ENCODE results near the gene NXF1.
A peak's percentile ranks its signal among the peaks of the same experiment; 100 is the strongest.
"Not testable (repeated sequence)": the region's sequence is repeated elsewhere in the genome, so short reads cannot be mapped to it uniquely, and the experiment has no call there.

NXF1 gene

DNA sequence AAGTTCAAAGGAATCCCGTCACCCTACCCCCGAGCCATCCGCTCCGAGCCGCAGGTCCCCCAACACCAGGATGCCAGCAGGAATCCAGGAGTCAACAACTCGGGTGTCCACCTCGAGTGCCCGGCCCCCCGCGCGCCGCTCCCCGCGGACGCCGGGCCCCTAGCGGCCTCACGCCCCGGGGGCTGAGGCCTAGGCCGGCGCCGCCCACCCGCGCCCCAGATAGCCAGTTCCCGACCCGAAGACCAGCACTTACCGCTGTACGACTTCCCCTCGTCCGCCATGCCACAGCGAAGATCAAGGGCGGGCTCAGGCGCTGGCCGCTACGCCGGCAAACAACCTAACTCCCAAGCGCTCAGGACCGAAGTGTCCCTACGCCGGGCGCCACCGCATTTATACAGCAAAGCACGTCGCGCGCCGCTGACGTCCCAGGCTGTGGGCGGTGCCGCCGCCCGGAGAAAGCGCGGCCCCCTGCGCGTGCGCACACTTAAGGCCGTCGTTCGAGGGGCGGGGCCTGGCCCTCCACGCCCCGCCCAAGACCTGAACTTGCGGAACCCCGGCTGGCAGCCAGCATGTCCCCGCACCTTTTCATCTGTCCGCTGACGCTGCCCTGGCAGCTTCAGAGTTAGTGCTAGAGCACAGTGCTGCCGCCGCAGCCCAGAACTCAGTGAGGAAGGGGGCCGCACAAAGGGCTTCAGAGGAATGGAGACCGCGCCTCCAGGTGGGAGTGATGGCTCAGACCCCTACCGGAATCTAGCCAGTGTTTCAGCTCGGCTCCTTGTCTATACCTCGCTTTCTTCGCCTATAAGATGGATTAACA is at the start of gene NXF1:
TSS of gene NXF1 (minus strand) at position 365 of the 817 bp plus-strand sequence. CDS start at position 281, 84 bp downstream.
- DNase-seq: peak; percentile 98

DNA sequence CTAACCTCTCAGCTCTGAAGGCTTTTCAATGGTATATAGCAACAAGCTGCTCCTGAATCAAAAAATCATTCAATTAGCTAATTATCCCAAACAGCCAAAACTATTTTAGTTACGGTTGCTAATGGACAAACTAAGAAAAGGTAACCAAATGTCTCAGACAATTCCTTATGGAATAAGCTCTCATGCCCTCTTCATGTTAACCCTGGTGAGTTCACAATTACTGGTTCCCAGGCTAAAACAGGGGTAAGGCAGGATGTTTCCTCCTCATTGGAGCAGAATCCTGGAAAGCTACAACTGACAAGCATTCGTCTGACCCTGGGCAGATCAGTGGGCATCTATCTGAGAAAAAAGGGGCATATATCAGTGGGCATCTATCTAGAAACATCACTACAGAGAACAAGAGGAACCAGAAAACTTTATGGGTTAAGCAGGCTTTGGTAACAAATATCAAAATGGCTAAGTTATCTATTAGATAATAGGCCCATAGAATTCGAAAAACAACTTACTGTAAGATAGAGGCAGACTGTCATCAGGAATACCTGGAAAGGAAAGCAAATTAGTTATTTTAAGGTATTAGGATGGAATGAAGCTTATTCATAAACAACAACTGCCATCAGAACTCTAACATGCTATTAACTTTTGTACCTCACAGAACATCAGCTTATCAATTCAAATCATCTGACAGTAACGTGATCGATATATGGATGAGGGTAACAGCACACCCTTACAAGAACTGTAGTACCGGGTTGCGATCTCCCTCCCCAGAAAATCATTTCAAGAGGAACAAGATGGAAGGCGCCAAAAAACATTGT is 49.0 kb upstream of the NXF1 start:
- no peak for DNase-seq

DNA sequence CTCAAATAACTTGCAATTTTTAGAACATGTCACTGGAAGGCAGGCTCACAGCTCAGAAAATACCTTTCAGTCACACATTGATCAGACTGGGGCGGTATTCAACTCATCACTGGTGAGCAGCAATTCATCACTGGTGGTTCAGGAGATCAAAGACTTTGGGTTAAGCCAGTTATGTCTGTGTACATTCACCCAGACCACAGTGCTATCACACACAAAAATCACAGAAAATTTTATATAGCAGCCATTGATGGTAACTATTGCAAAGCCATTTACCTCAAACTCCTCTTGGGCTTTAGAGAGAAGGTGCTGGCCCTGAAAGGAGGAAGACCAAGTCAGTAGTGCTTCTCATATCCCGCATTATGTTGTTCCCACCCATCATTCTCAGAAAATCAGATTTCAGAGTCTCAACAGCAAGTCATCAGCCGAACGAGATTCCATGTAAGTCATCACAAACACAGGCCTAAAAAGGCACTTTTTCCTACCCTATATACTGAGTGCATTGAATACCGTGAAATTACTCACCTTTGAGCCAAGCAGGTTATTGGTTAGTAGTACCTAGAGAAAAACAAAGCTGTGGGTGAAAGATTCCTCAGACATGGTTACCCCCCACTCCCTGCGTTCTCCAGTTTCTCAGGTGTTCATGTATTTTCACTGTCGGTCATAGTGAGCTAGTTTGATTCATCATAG is 48.2 kb upstream of the NXF1 start:
- no peak for DNase-seq

DNA sequence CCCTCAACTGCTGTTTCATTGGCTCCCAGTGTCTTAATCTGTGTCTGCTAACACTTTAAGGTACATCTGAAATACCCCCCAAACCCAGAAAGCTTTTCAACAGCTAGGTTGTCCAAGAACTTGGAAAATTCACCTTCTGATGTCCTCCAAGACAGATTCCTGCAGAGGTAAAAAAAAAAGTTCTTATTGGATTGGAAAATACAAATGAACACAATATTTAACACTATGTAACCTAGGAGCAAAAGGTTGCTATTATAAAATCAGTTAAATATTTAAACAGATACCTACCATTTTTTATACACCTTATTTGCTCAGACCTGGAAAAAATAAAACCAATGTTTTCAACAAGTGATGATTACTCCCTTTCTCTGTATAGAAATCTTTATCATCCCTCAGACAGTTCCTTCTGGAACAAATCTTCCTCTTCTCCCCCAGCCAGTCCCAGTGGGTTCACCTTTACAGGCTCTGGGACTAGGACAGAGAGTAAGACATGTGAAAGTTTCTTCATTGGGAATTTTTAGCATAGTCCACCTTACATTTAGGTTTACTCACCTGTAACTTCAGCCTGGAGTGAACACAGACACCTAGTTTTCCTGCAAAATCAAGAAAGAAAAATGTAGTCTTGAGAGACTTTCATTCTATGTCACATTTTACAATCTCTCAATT is 47.4 kb upstream of the NXF1 start:
- DNase-seq: no peak

DNA sequence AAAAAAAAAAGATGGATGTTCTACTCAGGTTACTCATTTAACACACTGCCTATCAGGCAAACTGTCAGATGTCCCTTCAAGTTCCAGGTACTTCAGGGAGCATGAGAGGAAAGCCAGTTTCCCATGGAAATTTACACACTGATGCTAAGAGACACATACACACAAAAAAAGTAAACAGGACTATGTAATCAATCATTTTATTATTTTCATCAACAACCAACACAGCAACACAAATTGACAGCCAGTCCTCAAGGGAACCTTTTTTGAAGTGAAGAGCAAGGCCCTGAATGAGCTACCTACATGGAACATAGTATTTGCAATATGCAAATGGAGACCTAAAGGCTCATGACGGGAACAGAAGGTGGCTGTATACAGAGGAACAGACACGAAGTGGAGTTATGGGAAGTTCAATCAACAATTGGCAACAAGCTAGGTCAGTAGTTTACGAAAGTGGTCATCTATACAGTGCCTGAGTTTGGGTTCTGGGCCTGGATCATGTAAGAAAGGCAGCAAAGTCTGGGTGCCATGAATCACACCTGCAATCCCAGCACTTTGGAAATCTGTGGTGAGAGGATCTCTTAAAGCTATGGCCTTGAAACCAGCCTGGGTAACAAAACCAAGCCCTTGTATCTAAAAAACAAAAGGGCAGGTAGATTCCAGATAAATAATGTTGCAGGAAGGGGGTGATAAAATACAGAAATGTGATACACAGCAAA is 46.7 kb upstream of the NXF1 start:
- no peak for DNase-seq

DNA sequence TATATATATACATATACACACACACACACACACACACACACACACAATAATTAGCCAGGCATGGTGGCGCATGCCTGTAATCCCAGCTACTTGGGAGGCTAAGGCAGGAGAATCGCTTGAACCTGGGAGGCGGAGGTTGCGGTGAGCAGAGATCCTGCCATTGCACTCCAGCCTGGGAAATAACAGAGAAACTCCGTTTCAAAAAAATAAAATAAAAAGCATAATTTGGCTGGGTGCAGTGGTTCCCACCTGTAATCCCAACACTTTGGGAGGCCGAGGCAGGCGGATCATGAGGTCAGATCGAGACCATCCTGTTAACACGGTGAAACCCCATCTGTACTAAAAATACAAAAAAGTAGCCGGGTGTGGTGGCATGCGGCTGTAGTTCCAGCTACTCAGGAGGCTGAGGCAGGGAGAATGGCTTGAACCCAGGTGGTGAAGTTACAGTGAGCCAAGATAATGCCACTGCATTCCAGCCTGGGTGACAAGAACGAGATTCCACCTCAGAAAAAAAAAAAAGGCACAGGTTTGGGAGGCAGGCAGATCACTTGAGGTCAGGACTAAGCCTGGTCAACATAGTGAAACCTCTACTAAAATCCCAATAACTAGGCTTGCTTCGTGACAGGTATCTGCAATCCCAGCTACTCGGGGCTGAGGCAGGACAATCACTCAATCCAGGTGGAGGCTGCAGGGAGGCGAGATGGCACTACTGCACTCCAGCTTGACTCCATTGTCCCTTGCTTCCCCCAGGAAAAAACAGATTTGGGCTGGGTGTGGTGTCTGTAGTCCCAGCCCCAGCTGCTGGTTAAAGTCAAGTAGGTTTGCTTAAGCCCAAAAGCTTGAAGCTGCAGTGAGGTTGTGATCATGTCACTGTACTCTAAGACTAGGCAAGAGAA is 45.9 kb upstream of the NXF1 start:
- no peak for DNase-seq

DNA sequence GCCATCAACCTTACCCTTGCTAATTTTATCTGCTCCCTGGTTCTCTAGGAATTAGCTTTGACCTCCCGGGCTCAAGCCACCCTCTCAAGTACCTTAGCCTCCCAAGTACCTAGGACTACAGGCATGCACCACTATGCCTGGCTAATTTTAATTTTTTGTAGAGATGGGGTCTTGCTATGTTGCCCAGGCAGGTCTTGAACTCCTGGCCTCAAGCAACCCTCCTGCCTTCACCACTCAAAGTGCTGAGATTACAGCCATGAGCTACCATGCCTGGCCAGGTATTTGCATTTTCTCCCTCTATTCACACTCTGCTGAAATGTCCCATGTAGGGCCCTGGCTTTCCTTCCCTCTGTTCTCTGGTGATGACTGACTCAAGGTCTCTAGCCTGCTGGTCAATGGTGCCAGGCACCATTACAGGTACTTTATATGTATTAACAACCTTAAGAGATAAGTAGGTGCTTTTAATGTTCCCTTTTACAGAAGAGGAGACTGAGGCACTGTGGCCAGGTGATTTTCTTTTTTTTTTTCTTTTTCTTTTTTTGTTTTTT is 42.6 kb upstream of the NXF1 start:
- no peak for DNase-seq

DNA sequence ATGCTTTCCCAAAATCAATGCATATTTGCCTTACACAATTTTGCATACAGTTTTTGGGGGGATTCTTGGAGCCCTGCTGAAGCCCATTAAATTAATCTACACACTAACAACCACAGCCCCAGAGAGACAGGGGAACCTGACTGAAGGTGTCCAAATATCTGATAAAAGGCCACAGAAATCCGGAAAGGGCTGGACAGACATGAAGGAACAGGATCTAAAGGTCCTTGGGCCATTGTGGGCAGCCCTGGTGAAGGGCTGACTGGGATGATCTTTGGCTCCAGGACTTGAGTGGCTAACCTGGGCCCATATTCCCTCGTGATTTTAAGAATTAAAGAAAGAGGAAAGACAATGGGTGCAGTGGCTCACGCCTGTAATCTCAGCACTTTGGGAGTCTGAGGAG is 40.9 kb upstream of the NXF1 start:
- no peak for DNase-seq

DNA sequence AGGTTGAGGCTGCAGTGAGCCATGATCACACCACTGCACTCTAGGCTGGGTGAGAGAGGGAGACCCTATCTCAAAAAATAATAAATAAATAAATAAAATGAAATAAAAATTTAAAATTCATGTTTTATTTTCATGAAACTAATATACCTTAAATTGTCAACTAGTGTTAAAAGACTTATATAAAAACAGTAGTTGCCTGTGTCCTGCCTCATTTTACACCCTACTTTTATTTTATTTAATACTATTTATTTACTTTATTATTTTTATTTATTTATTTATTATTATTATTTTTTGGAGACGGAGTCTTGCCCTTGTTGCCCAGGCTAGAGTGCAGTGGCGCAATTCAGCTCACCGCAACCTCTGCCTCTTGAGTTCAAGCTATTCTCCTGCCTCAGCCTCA is 38.9 kb upstream of the NXF1 start:
- DNase-seq: no peak

DNA sequence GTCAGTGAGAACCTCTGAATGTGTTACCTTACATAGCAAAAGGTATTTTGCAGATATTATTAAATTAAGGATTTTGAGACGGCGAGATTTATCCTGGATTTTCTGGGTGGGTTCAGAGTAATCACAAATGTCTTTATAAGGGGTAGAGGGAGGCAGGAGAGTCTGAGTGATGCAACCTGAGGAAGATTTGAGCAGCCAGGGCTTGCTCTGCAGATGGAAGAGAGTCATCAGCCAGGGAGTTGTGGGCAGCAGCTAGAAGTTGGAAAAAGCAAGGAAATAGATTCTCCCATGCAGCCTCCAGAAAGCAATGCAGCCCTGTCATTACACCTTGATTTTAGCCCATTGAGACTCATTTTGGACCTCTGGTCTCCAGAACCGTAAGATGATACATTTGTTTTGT is 38.2 kb upstream of the NXF1 start:
- DNase-seq: no peak

DNA sequence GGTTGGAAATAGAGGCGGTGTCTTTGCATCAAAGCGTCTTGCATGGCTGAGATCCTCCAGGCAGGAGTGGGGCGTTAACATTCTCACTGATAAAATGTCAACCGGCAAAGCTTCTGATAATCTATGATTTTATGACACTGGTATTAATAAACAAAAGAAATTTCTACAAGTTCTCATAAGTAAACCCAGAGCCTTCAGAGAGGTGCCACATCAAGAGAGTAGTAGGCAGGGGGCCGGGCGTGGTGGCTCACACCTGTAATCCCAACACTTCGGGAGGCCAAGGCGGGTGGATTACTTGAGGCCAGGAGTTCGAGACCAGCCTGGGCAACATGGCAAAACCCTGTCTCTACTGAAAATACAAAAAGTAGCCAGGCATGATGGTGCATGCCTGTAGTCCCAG is 37.7 kb upstream of the NXF1 start:
- not testable (repeated sequence) for DNase-seq

DNA sequence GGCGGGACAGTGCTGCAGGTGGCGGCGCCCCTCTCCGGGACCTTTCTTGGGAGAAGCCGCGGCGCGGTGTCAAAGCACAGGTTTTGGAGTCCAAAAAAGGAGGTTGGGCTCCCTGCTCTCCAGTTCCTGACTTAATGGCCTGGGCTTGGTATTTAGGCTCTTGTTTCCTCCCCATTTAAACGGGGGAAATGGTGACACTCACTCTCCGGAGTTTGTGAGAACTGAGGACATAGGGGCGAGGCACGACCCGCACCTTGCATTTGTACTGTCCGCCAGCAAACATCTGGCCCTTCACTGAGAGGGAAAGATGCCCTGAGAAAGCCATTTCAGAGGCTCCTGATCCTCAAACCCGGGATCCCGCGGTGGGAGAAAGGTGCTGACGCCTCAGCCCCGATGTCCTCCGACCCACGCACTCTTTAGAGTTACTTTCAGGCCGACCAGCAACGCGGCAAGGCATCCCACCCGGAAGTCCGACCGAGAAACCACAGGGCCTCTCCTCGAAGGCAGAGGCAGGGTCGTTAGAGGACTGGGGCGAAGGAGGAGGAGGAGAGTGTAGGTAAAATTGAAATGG is 37.0 kb upstream of the NXF1 start:
- DNase-seq: peak; percentile 76

DNA sequence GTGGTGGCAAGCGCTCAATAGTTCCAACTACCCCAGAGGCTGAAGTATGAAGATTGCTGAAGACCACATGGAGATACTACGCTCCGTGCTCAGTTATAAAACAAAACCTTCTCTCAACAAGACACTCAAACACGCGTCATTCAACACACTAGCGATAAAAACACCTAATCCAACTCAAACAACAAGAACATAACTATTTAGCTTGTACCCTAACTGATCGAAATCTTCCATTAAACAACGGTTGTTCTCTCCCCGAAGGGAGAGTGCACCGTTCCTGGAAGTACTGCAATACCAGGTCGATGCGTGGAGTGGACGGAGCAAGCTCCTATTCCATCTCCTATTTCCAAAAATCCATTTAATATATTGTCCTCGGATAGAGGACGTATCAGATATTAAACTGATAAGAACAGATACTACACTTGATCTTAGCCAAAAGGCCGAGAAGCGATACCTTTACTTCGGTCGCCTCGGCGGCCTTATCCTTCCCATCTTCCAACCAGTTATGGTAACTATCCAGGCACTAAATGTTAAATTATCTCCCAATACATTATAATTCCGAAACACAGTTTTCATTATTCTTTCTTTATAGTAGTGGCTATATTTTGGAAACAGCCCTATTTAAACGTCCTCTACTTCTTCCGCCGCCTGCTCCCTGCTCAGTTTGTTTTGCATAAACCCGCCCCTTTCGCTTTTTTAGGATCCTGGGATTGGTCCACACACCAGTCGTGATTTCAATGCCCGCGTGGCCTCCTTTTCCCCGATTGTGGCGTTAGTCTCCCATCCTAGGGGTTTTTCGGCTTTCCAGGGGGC is 36.3 kb upstream of the NXF1 start:
- peak; percentile 91 for DNase-seq

DNA sequence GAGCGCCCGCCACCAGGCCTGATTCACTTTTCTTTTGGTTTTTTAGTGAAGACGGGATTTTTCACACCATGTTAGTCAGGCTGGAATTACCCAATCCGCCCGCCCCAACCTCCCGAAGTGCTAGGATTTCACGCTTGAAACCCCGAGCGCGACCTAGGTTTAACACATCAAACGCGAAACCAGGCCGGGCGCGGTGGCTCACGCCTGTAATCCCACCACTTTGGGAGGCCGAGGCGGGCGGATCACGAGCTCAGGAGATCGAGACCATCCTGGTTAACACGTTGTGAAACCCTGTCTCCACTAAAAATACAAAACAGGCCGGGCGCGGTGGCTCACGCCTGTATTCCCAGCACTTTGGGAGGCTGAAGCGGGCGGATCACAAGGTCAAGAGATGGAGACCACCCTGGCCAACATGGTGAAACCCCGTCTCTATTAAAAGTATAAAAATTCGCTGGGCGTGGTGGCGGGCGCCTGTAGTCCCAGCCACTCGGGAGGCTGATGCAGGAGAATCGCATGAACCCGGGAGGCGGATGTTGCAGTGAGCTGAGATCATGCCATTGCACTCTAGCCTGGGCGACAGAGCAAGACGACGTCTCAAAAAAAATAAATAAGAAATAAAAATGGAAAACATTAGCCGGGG is 35.6 kb upstream of the NXF1 start:
- DNase-seq: peak; percentile 76

DNA sequence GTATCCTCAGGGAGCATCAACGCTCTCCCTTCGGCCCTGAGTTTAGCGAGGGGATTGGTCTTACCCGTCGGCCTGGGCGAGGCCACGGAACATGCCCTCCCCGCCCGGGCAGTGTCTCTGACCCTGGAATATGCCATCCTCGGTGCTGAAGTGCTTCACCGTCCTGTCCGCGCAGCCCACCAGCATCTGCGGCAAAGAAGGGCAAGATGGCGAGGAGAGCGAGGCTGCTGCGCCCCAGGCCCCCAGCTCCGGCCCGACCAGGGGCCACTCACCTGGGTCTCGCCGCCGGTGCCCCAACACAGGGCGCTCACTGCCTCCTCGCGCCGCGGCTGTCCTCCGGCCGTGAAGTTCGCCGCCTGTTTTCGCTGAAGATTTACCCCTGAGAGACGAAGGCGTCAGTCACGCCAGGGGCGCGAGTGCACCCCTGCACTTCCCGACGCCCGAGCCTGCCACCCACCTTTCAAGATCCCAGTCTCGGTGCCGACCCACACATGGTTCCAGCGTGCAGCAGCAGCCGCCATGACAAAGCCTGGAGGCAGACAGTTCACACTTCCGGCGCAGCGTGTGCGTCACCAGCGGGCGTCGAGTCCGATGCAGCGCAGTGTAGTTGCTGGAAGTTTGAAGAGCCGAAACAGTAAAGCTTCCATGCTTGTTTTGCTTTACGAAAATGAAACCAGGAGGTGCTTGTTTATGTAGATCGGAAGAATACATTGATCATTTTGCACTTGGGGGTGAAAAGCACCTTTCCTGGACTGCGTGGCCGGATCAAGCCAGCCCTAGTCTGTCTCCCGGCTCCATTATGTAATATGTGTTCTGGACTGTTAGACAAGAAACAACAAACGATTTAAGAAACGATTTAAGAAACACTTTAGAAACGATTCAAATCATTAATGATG is 34.1 kb upstream of the NXF1 start, which contains the start of gene WDR74:
TSS of gene WDR74 (minus strand) at position 541 of the 896 bp plus-strand sequence. CDS start at position 521, 20 bp downstream.
- peak; percentile 90 for DNase-seq

DNA sequence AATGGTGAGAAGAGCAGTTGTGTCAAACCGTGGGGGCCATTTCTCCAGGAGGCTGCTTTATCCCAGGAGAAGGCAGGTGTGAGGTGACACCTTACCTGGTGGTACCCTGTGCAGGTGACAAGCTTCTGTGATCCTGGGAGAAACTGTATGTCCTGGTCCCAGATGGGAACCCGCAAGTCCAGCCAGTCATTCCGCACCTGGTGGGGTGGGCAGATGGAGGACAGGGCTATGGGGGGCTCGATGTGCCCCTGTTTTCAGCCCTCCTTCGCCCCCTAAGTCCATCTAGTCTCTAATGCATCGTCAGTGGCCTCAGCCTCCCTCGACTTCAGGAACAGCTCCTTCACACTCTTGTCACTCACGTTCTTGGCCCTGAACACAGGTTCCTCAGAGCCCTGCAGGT is 30.1 kb upstream of the NXF1 start:
- DNase-seq: no peak

DNA sequence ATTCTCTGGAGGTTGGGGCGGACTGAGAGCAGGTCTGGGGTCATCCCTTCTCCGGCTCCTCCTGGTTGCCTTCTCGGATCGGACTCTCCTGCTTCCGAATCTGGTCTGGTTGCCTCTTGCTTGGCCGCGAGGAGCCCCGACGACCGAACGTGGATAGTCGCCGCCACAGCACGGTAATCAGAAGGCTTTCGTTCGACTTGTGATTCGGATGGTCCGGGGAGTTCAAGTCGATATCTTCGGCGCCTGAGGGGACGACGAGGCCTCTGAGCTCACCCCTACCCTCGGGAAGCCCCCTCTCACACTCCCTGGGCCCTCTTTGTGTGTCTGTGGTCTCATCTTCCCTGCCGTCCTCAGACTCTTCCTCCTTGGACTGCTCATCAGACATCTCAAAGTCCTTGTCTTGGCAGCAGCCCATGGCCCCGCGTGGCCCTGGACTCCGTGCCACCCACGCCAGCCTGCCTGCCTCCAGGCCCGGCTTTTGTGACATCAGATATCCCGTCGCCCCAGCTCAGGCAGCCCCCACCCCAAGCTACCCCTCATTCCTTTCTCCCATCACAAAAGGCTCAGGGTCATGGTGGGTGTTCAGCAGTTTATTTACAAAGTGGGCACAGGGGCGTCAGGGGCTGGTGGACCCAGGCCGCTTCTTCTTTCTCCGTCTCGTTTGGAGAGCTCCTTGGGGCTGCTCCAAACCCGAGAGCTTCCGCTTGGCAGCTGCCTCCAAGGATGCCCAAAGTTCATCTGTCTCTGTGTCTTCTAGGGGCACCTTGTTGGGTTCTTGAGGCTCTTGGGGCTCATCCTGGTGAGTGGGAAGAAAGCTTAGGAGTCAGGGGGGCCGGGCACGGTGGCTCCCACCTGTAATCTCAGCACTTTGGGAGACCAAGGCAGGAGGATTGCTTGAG is 27.3 kb upstream of the NXF1 start, which contains the start of gene TEX54:
TSS of gene TEX54 (minus strand) at position 506 of the 899 bp plus-strand sequence.
- DNase-seq: no peak
